GM10847 (cell line): ENCODE measurements around the gene MYT1.

Experiments
- POLR2A ChIP-seq: IDR thresholded peaks from 2 replicates; pipeline ENCODE4 v1.6.1; 2011; ENCODE audit not compliant: insufficient read length; ENCODE audit errors: extremely low read depth

Gene MYT1

GRCh38 chr20:64209148-64209547 is 44.9 kb downstream of the MYT1 start:
- TF ChIP-seq POLR2A: no peak

- no peak for TF ChIP-seq POLR2A
Measured at GRCh38 chr20:64210656-64211369, 46.6 kb downstream of the MYT1 start.

- no peak for TF ChIP-seq POLR2A
Measured at GRCh38 chr20:64211874-64212658, 47.8 kb downstream of the MYT1 start.

- no peak for TF ChIP-seq POLR2A
Measured at GRCh38 chr20:64212755-64213154, 48.5 kb downstream of the MYT1 start.

GRCh38 chr20:64214113-64214512 is 49.9 kb downstream of the MYT1 start:
- TF ChIP-seq POLR2A: no peak

GRCh38 chr20:64214952-64215351 is 50.7 kb downstream of the MYT1 start:
- TF ChIP-seq POLR2A: no peak

- no peak for TF ChIP-seq POLR2A
Measured at GRCh38 chr20:64216036-64216435, 51.8 kb downstream of the MYT1 start.

- no peak for TF ChIP-seq POLR2A
Measured at GRCh38 chr20:64216910-64217309, 52.7 kb downstream of the MYT1 start.

GRCh38 chr20:64217539-64218221 is 53.4 kb downstream of the MYT1 start:
- no peak for TF ChIP-seq POLR2A

GRCh38 chr20:64219202-64219601 is 55.0 kb downstream of the MYT1 start:
- TF ChIP-seq POLR2A: no peak

- TF ChIP-seq POLR2A: no peak
Measured at GRCh38 chr20:64219730-64220129, 55.5 kb downstream of the MYT1 start.

GRCh38 chr20:64220420-64220819 is 56.2 kb downstream of the MYT1 start:
- no peak for TF ChIP-seq POLR2A

GRCh38 chr20:64220891-64221527 is 56.8 kb downstream of the MYT1 start:
- TF ChIP-seq POLR2A: no peak

GRCh38 chr20:64222291-64222735 is 58.1 kb downstream of the MYT1 start:
- TF ChIP-seq POLR2A: no peak

GRCh38 chr20:64222851-64223525 is 58.7 kb downstream of the MYT1 start:
- no peak for TF ChIP-seq POLR2A

- TF ChIP-seq POLR2A: no peak
Measured at GRCh38 chr20:64223526-64224067, 59.3 kb downstream of the MYT1 start.
